Mesodermal cell (in vitro differentiated cells): Measurements from ENCODE around the gene NPDC1.

Experiments
- H3K27ac ChIP-seq: 2 replicates; pipeline ENCODE4 v1.7.0; 2013; ENCODE audit warnings: mild to moderate bottlenecking, low read depth, low read length, moderate library complexity; ENCODE audit not compliant: severe bottlenecking
- H3K36me3 ChIP-seq: 2 replicates; pipeline ENCODE4 v1.7.1; 2013; ENCODE audit warnings: mild to moderate bottlenecking, low read length, moderate library complexity; ENCODE audit not compliant: control insufficient read depth, insufficient read depth
- H3K4me1 ChIP-seq: one replicate; pipeline ENCODE4 v1.7.1; 2013; ENCODE audit warnings: mild to moderate bottlenecking, low read length; ENCODE audit not compliant: insufficient read depth, control insufficient read depth, poor library complexity, severe bottlenecking
- H3K4me3 ChIP-seq: 2 replicates; pipeline ENCODE4 v1.7.0; 2013; ENCODE audit warnings: low read length, control low read depth, mild to moderate bottlenecking; ENCODE audit not compliant: insufficient read depth, poor library complexity, severe bottlenecking; ENCODE audit errors: extremely low read depth
- H3K9me3 ChIP-seq: 2 replicates; pipeline ENCODE4 v1.7.1; 2013; ENCODE audit warnings: mild to moderate bottlenecking, low read length, moderate library complexity; ENCODE audit not compliant: control insufficient read depth
- WGBS, 2 experiments: methylation state at CpG; one replicate each; pipeline ENCODE4 v1.1.5; 2013; ENCODE audit warnings: missing lambda C conversion rate in 2 of 2; ENCODE audit not compliant: insufficient coverage in 2 of 2; 5-methylcytosine and 5-hydroxymethylcytosine counted together

Gene NPDC1

GRCh38 chr9:137073992-137074399 is 28.0 kb upstream of the NPDC1 start:
- WGBS, 2 experiments = 93 to 96% methylated on average over 8 of the region's 8 CpGs
- H3K9me3 ChIP-seq = no peaks in the 10 kb centered on the region
- no peak overlapping the region for H3K4me3 ChIP-seq
- peaks cover 14% of the 10 kb centered on the region for H3K4me1 ChIP-seq
- H3K27ac ChIP-seq = no peak overlapping the region
- no peaks in the 10 kb centered on the region for H3K36me3 ChIP-seq

DNA sequence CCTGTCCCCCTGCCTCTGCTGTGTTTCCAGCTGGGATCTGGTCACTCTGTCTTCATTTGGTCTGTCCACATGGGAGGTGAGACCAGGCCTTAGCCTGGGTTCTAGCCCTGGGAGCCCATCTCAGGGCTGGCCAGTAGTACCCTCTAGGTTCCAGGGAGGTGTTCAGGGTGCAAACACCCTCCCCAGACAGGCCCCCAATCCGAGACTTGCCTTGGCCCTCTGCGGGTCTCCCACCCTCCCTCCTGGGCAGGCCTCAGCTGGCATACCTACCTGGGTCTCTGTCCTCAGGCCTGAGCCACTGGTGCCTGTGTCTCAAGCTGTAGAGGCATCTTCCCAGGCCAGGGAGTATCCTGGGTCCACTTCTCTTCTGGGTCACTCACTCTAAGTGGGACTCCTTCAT is 25.3 kb upstream of the NPDC1 start:
- peak overlapping the region; percentile 40 for H3K4me3 ChIP-seq
- peak overlapping the region; percentile 67 for H3K27ac ChIP-seq
- 84% methylated on average over 2 of the region's 2 CpGs; no CpG with 5 or more reads in 1 of the 2 experiments for WGBS, 2 experiments
- peaks cover 12% of the 10 kb centered on the region for H3K4me1 ChIP-seq
- no peaks in the 10 kb centered on the region for H3K9me3 ChIP-seq
- no peaks in the 10 kb centered on the region for H3K36me3 ChIP-seq

DNA sequence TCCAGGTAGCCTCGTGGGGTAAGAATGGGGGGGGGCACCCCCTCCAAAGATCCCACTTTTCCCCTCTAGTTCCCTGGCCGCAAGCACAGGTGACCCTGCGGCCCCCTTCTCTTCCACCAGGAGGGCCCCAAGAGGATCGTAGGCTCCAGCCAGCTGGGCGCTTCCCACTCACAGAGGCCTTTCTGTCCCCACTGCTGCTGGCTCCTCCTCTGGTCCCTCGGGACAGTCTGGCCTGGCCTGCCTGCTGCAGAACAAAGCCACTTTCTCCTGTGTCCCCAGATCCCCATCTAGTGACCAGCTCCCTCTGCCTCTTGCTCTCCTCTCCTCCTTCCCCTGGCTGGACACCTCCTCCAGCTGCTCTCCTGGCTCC is 24.9 kb upstream of the NPDC1 start:
- peak overlapping the region; percentile 40 for H3K4me3 ChIP-seq
- 29 to 43% methylated on average over 5 to 6 of the region's 6 CpGs for WGBS, 2 experiments
- H3K9me3 ChIP-seq = no peaks in the 10 kb centered on the region
- peaks cover 12% of the 10 kb centered on the region for H3K4me1 ChIP-seq
- H3K27ac ChIP-seq = peak overlapping the region; percentile 67
- no peaks in the 10 kb centered on the region for H3K36me3 ChIP-seq

DNA sequence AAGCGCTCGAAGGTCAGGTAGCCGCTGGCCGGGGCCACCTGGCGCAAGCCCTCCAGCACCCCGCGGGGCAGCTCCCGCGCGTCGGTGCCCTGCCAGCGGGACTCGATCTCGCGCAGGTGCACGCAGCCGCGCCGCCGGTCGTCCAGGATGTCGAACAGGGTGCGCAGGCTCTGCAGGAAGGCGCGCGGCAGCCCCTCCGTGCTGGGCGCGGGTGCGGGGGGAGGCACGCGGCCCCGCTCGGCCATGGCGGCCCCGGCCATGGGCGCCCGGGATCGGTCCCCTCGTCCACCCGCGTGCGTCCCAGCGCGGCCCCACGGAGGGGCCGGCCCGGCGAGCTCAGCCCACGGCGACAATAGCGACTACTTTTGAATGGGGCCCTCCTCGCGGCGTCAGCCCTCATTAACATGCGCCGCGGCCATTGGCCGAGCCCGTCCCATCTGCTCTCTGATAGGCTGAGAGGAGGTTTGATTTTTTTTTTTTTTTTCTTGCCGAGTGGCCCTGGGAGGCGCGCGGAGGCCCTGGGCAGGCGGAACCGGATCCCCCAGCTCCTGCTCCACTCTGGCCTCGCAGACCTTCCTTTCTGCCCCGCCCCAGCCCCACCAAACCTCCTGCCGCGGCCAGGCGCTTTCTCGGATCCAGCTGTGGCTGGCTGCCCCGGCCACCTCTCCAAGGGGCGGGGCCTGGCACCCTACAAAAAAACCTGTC is 24.4 kb upstream of the NPDC1 start, which contains the start of gene SAPCD2:
SAPCD2 (minus strand) TSS at position 357 of the 705 bp plus-strand sequence; CDS start at position 260, 97 bp downstream.
- WGBS, 2 experiments = 0 to 1% methylated on average over 50 to 51 of the region's 74 CpGs
- H3K9me3 ChIP-seq = no peaks in the 10 kb centered on the region

GRCh38 chr9:137069508-137070091 is 23.6 kb upstream of the NPDC1 start:
- Histone ChIP-seq H3K36me3 (no peaks in the 10 kb centered on the region), H3K4me3 (peak overlapping the region; percentile 38), H3K9me3 (no peaks in the 10 kb centered on the region), H3K4me1 (peaks cover 12% of the 10 kb centered on the region), H3K27ac (no peak overlapping the region)
- WGBS, 2 experiments = 3 to 8% methylated on average over 39 to 50 of the region's 52 CpGs

More for the DNA sequence above, 24.4 kb upstream of the NPDC1 start, which contains the start of gene SAPCD2:
- Histone ChIP-seq H3K36me3 (no peaks in the 10 kb centered on the region), H3K4me3 (peak within 1 kb of the TSS; percentile 40), H3K27ac (peak within 1 kb of the TSS; percentile 67), H3K4me1 (peaks cover 12% of the 10 kb centered on the region)

DNA sequence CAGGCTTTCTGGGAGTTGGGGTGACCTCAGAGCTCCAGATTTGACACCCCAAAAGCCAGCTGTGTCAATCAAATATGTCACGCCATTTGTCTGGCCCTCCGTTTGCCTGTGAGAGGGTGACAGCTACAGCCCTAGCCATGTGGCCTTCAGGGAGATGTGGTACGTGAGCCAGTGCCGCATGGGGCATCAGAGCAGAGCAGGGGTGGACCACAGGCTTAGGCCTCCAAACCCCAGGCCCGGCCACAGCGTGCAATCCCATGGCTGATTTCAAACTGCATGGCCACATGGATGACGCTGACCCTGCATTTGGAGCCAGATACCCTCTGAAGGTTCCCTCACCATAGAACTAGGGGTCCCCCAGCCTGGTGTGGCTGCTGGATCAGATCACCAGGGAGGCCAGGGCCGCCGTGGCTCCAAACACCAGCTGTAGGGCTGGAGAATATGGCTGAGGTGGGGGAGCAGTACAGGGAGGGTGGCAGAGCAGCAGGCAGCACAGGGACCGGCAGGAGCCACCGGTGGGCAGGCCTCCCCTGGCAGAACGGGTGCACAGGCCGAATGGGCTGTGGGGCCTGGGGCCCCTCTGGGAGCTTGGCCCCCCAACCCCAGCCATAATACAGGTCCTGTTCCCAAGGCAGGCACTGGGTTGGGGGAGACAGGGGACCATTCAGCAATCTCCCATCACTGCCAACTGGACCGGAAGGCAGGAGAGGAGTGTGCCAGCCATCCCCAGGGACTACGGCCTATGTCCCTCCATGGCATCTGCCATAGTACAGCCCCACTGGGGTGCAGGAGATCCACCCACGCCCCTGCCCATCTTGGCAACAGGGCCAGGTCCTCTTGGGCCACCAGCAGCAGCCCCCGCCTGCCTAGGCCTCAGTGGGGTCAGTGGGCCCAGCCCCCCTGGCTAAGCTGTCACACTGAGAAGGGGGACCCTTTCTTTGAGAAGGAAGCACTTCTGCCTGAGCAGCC is 22.8 kb upstream of the NPDC1 start:
- H3K9me3 ChIP-seq = no peaks in the 10 kb centered on the region
- no peak overlapping the region for H3K27ac ChIP-seq
- H3K4me3 ChIP-seq = peak overlapping the region; percentile 38
- H3K36me3 ChIP-seq = no peaks in the 10 kb centered on the region
- peaks cover 12% of the 10 kb centered on the region for H3K4me1 ChIP-seq
- WGBS, 2 experiments = 91 to 96% methylated on average over 13 to 16 of the region's 17 CpGs

DNA sequence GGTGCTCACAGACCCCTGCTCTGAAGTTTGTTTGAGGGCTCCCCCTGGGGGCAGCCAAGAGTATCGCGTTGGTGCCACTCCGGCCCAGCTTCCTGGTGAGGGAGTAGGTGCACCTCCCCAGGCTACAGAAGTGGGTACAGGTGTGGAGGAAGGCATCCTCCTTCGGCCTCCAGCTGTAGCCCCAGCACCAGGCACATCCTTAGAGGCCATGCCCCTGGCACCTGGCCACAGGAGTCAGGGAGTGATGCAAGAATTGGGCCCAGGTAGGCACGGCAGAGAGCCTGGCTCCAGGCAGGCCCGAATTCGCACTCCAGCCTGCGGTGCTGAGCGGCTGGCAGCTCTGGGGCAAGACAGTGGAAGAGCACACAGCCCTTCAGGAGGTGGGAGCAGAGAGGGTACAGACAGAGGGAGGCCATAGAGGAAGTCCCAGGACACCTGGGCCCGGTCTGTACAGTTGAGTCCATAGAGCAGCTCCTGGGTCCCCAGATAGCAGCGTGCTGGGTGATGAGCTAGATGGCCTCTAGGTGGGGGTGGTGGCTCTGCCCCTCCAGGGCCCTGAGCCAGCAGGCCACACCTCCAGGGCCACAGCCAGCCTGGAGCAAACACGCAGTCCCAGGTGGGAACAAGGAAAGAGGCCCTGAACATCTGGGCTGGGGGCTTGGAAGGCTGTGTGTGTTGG is 22.0 kb upstream of the NPDC1 start:
- Histone ChIP-seq H3K9me3 (no peaks in the 10 kb centered on the region), H3K36me3 (no peaks in the 10 kb centered on the region), H3K4me3 (no peak overlapping the region), H3K4me1 (peaks cover 12% of the 10 kb centered on the region), H3K27ac (no peak overlapping the region)
- 62 to 77% methylated on average over 9 to 12 of the region's 12 CpGs for WGBS, 2 experiments

DNA sequence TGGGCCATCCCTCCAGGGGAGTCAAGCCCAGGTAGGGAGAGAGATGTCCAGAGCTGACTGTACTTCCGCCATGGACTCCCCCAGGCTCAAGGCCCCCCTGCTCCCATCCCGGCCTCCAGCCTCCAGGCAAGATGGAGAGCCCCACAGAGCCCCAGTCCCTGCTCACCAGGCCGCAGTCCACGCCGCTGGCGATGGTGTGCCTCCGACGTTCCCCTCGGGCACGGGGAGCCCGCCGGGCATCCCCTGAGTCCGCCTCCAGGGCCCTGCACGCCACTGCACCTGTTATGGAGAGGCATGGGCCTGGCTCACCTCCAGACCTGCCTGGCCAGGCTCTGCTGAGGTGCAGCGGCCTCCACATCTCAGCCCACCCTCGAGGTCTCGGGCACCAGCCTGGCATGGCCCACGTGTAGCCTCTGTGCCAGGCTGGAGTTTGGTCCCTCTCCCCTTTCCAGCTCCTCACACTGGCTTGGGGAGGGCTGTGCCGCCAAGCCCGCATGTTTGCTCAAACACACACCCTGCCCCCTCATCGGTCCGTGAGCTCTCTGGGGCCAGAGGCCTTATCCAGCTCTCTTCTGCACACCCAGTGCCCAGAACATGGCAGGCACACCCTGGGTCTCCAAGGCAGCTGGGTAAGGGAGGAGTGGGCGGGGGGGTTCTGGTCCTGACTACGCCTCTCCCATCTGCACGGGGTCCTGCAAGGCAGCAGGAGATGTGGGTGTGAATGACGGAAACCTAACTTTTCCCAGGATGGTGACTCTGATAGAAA is 20.3 kb upstream of the NPDC1 start:
- Histone ChIP-seq H3K36me3 (no peaks in the 10 kb centered on the region), H3K9me3 (no peaks in the 10 kb centered on the region)
- WGBS, 2 experiments = 89 to 93% methylated on average over 20 to 22 of the region's 26 CpGs

DNA sequence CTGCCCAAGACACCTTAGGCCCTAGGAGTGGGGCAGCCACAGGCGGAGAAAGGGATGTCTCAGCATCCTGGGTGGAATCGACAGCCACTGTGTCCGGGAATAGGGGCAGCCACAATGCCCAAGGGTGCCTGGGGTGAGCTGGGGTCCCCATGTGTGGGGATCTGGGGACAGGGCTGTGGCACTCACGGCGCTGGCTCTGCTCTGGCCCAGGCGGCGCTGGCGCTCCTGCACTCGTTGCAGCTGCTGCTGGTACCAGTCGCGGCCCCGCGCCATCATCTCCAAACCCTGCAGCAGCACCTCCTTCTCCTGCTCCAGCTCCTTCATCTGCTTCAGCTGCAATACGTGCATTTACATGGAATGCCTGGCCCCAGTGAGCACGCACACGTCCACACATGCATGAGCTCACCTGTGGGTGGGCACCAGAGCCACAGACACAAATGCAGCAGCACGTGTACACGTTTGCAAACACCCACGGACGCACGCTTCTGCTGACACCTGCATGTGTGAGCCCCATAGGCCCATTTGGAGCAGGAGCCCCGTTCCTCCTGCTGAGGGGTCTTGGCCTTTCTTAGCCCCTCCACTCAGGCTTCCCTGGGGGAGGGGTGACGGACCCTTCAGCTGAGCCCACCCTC is 19.5 kb upstream of the NPDC1 start:
- WGBS, 2 experiments = 93 to 96% methylated on average over 23 of the region's 23 CpGs
- H3K27ac ChIP-seq = no peak overlapping the region
- H3K36me3 ChIP-seq = no peaks in the 10 kb centered on the region
- peaks cover 7% of the 10 kb centered on the region for H3K4me1 ChIP-seq
- no peaks in the 10 kb centered on the region for H3K9me3 ChIP-seq
- no peak overlapping the region for H3K4me3 ChIP-seq

More for the DNA sequence above, 20.3 kb upstream of the NPDC1 start:
- H3K27ac ChIP-seq = no peak overlapping the region
- H3K4me1 ChIP-seq = peaks cover 12% of the 10 kb centered on the region
- H3K4me3 ChIP-seq = no peak overlapping the region
